KMS-11 (cell line): ENCODE results near the gene ZNF740.

ENCODE experiments used
- H2AFZ ChIP-seq: fragments of 200-600 bp; sonication (generic); 2 replicates; pipeline ENCODE4 v1.6.1; 2016; ENCODE audit warnings: antibody characterized with exemption, mixed run types, low read depth
- H3K27ac ChIP-seq: fragments of 200-600 bp; sonication (generic); 2 replicates; pipeline ENCODE4 v1.6.1; 2016; ENCODE audit warnings: mild to moderate bottlenecking, mixed run types
- H3K27me3 ChIP-seq: fragments of 200-600 bp; sonication (generic); 2 replicates; pipeline ENCODE4 v1.6.1; 2017; ENCODE audit warnings: mild to moderate bottlenecking, low read depth, mixed run types, moderate library complexity; ENCODE audit not compliant: insufficient read depth
- H3K36me3 ChIP-seq: fragments of 200-600 bp; sonication (generic); 2 replicates; pipeline ENCODE4 v1.6.1; 2017; ENCODE audit warnings: mild to moderate bottlenecking, mixed run types; ENCODE audit not compliant: insufficient read depth
- H3K4me1 ChIP-seq: fragments of 200-600 bp; sonication (generic); 2 replicates; pipeline ENCODE4 v1.6.1; 2016; ENCODE audit warnings: mild to moderate bottlenecking, low read depth, mixed run types; ENCODE audit not compliant: poor library complexity, severe bottlenecking
- H3K4me2 ChIP-seq: fragments of 200-600 bp; sonication (generic); 2 replicates; pipeline ENCODE4 v1.7.0; 2016; ENCODE audit warnings: mild to moderate bottlenecking, mixed run types
- H3K4me3 ChIP-seq: fragments of 200-600 bp; sonication (generic); IDR thresholded peaks from 2 replicates; pipeline ENCODE4 v1.6.1; 2017; ENCODE audit warnings: low read depth, low read length, mixed read lengths; ENCODE audit not compliant: insufficient read depth
- H3K79me2 ChIP-seq: fragments of 200-600 bp; sonication (generic); 2 replicates; pipeline ENCODE4 v1.6.1; 2016; ENCODE audit warnings: low read depth, mixed run types; ENCODE audit not compliant: insufficient read depth
- H3K9ac ChIP-seq: fragments of 200-600 bp; sonication (generic); 2 replicates; pipeline ENCODE4 v1.6.1; 2016; ENCODE audit warnings: mild to moderate bottlenecking, mixed run types
- H4K20me1 ChIP-seq: fragments of 200-600 bp; sonication (generic); 2 replicates; pipeline ENCODE4 v1.6.1; 2016; ENCODE audit warnings: mild to moderate bottlenecking, mixed run types; ENCODE audit not compliant: insufficient read depth
- CTCF ChIP-seq: fragments of 200-600 bp; sonication (generic); conservative IDR thresholded peaks from 2 replicates; pipeline ENCODE4 v1.6.1; 2017; ENCODE audit warnings: low read depth, mild to moderate bottlenecking, antibody characterized with exemption, low read length, moderate library complexity, mixed read lengths

ZNF740 gene

GRCh38 chr12:53235742-53236442 lies 55.4 kb downstream of the ZNF740 start:
- H4K20me1 ChIP-seq = no peaks in the 10 kb centered on the region
- H3K4me1 ChIP-seq = peaks cover 60% of the 10 kb centered on the region
- no peak for TF ChIP-seq CTCF
- no peak overlapping the region for H3K9ac ChIP-seq
- H3K79me2 ChIP-seq = peaks cover 9% of the 10 kb centered on the region; the same call in 1 of the 2 replicates
- H3K36me3 ChIP-seq = no peaks in the 10 kb centered on the region
- H3K27ac ChIP-seq = no peak overlapping the region
- H3K27me3 ChIP-seq = no peaks in the 10 kb centered on the region
- H3K4me3 ChIP-seq = no peak overlapping the region
- peak overlapping the region; percentile 24; the same call in 1 of the 2 replicates for H2AFZ ChIP-seq
- H3K4me2 ChIP-seq = peak overlapping the region; percentile 28

GRCh38 chr12:53236443-53237111 lies 56.1 kb downstream of the ZNF740 start:
- Histone ChIP-seq H3K36me3 (no peaks in the 10 kb centered on the region), H2AFZ (peak overlapping the region; percentile 24; the same call in 1 of the 2 replicates), H3K4me3 (no peak overlapping the region), H3K4me2 (peak overlapping the region; percentile 28), H3K27ac (no peak overlapping the region), H3K27me3 (no peaks in the 10 kb centered on the region), H4K20me1 (no peaks in the 10 kb centered on the region), H3K4me1 (peaks cover 53% of the 10 kb centered on the region), H3K9ac (no peak overlapping the region), H3K79me2 (peaks cover 2% of the 10 kb centered on the region; the same call in 1 of the 2 replicates)
- TF ChIP-seq CTCF = no peak

GRCh38 chr12:53239643-53240258 lies 59.2 kb downstream of the ZNF740 start:
- H3K4me3 ChIP-seq = no peak overlapping the region
- H3K4me1 ChIP-seq = peaks cover 34% of the 10 kb centered on the region
- H3K4me2 ChIP-seq = no peak overlapping the region
- H3K9ac ChIP-seq = no peak overlapping the region
- H3K79me2 ChIP-seq = no peaks in the 10 kb centered on the region
- H3K27me3 ChIP-seq = peaks cover 6% of the 10 kb centered on the region; the same call in 1 of the 2 replicates
- no peaks in the 10 kb centered on the region for H4K20me1 ChIP-seq
- H2AFZ ChIP-seq = no peak overlapping the region
- H3K36me3 ChIP-seq = no peaks in the 10 kb centered on the region
- TF ChIP-seq CTCF = no peak
- no peak overlapping the region for H3K27ac ChIP-seq

GRCh38 chr12:53241623-53242412 lies 61.3 kb downstream of the ZNF740 start:
- Histone ChIP-seq H3K79me2 (no peaks in the 10 kb centered on the region), H3K36me3 (no peaks in the 10 kb centered on the region), H3K9ac (no peak overlapping the region), H4K20me1 (no peaks in the 10 kb centered on the region), H3K4me2 (no peak overlapping the region), H2AFZ (no peak overlapping the region), H3K27me3 (peaks cover 6% of the 10 kb centered on the region; the same call in 1 of the 2 replicates), H3K4me1 (peaks cover 21% of the 10 kb centered on the region), H3K27ac (no peak overlapping the region), H3K4me3 (no peak overlapping the region)
- TF ChIP-seq CTCF = no peak
